Kidney epithelial cell (primary cell): Measurements from ENCODE around the gene IRF3. TPM values are rescaled to one million over a fixed set of nuclear protein-coding genes. Genes with fewer than 3 reads are reported as not detected.

ENCODE experiments used
- DNase-seq: peaks from one replicate; pipeline ENCODE4 v3.0.0-alpha.2; 2010; ENCODE audit warnings: low read depth
- H3K27me3 ChIP-seq: 2 replicates; pipeline ENCODE4 v1.6.0; 2011; ENCODE audit warnings: low read length; ENCODE audit not compliant: control insufficient read depth, insufficient read depth
- H3K36me3 ChIP-seq: 2 replicates; pipeline ENCODE4 v1.5.1; 2011; ENCODE audit warnings: low read length; ENCODE audit not compliant: control insufficient read depth, insufficient read depth
- H3K4me3 ChIP-seq: 2 replicates; pipeline ENCODE4 v1.5.1; 2011; ENCODE audit warnings: low read depth, mild to moderate bottlenecking, control low read depth, low read length
- CTCF ChIP-seq: IDR thresholded peaks from 2 replicates; pipeline ENCODE4 v1.5.1; 2011; ENCODE audit warnings: mild to moderate bottlenecking, moderate library complexity, low read length, control low read depth, inconsistent platforms; ENCODE audit not compliant: insufficient read depth, poor library complexity, severe bottlenecking
- total RNA-seq: library from RNA; depleted of rRNA; stranded (reverse); fragments of >200 nt; gene quantifications from 2 replicates; pipeline ENCODE4 v1.2.3, GENCODE V29; 2015

The IRF3 gene
- total RNA-seq, 1 donor from 2014 or later, result 66.6 TPM

- peaks cover 6% of the 10 kb centered on the region for H3K36me3 ChIP-seq
- no peak for DNase-seq
These were observed 11.1 kb downstream of the IRF3 start for GRCh38 chr19:49654581-49654980.

GRCh38 chr19:49653466-49653806 lies 12.2 kb downstream of the IRF3 start:
- TF ChIP-seq CTCF, result no peak
- no peak overlapping the region for H3K4me3 ChIP-seq
- no peak for DNase-seq
- no peaks in the 10 kb centered on the region for H3K27me3 ChIP-seq
- H3K36me3 ChIP-seq, result peaks cover 3% of the 10 kb centered on the region

More at GRCh38 chr19:49654581-49654980, 11.1 kb downstream of the IRF3 start:
- Histone ChIP-seq H3K27me3 (no peaks in the 10 kb centered on the region), H3K4me3 (no peak overlapping the region)
- TF ChIP-seq CTCF, result no peak

DNA sequence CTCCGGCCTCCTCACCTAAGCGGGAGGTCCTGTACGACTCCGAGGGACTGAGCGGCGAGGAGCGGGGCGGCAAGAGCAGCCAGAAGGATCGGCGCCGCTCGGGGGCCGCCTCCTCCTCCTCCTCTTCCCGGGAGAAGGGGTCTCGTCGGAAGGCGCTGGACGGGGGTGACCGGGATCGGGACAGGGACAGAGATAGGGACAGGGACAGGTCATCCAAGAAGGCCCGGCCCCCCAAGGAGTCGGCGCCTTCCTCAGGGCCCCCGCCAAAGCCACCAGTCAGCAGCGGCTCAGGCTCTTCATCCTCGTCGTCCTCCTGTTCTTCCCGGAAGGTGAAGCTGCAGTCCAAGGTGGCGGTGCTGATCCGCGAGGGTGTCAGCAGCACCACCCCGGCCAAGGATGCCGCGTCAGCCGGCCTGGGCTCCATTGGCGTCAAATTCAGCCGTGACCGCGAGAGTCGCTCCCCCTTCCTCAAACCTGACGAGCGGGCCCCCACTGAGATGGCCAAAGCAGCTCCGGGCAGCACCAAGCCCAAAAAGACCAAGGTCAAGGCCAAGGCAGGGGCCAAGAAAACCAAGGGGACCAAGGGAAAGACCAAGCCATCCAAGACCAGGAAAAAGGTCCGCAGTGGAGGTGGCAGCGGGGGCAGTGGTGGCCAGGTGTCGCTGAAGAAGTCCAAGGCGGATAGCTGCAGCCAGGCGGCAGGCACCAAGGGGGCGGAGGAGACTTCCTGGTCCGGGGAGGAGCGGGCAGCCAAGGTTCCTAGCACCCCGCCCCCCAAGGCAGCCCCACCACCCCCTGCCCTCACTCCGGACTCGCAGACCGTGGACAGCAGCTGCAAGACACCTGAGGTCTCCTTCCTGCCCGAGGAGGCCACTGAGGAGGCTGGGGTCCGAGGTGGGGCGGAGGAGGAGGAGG lies 12.8 kb downstream of the IRF3 start:
- no peak for DNase-seq
- Histone ChIP-seq H3K27me3 (no peaks in the 10 kb centered on the region), H3K36me3 (peaks cover 1% of the 10 kb centered on the region), H3K4me3 (no peak overlapping the region)
- TF ChIP-seq CTCF, result no peak

GRCh38 chr19:49651820-49652550 lies 13.7 kb downstream of the IRF3 start:
- Histone ChIP-seq H3K27me3 (no peaks in the 10 kb centered on the region), H3K36me3 (peaks cover 1% of the 10 kb centered on the region), H3K4me3 (no peak overlapping the region)
- TF ChIP-seq CTCF, result no peak
- no peak for DNase-seq

- Histone ChIP-seq H3K36me3 (peaks cover 1% of the 10 kb centered on the region), H3K27me3 (no peaks in the 10 kb centered on the region), H3K4me3 (no peak overlapping the region)
- no peak for DNase-seq
- no peak for TF ChIP-seq CTCF
These were observed 14.4 kb downstream of the IRF3 start for GRCh38 chr19:49651029-49651819.
